Peyer's patch (tissue), 4 donors: ENCODE data around the gene DENND2A.

ENCODE experiments used
- CTCF ChIP-seq, 6 experiments: fragments of 450-650 bp in 4 of 6; fragments of 200-600 bp in 2 of 6; sonication (generic) in 1 of 6; IDR thresholded peaks; one replicate each; pipeline ENCODE4 v1.5.1; 2017 to 2019; ENCODE audit warnings: antibody characterized with exemption in 6 of 6, mild to moderate bottlenecking in 3 of 6, moderate library complexity in 1 of 6
- POLR2A ChIP-seq, 2 donors: fragments of 450-650 bp; IDR thresholded peaks; one replicate each; pipeline ENCODE4 v1.5.1; 2017; ENCODE audit warnings: antibody characterized with exemption in 2 of 2, mild to moderate bottlenecking in 2 of 2, moderate library complexity in 2 of 2

- TF ChIP-seq CTCF (IDR thresholded peaks at IDR 0.05) (no peak), POLR2A (IDR thresholded peaks at IDR 0.05) (no peak)
Observed at GRCh38 chr7:140671966-140672365, 31.4 kb upstream of the DENND2A start.
